Measurements from ENCODE around the gene MMP2.

The MMP2 gene

DNA sequence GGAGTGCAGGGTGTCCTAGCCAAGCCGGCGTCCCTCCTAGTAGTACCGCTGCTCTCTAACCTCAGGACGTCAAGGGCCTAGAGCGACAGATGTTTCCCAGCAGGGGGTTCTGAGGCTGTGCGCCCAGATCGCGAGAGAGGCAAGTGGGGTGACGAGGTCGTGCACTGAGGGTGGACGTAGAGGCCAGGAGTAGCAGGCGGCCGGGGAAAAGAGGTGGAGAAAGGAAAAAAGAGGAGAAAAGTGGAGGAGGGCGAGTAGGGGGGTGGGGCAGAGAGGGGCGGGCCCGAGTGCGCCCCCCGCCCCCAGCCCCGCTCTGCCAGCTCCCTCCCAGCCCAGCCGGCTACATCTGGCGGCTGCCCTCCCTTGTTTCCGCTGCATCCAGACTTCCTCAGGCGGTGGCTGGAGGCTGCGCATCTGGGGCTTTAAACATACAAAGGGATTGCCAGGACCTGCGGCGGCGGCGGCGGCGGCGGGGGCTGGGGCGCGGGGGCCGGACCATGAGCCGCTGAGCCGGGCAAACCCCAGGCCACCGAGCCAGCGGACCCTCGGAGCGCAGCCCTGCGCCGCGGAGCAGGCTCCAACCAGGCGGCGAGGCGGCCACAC, at the start of gene MMP2:
TSS of gene MMP2 (plus strand) at position 372 of the 603 bp plus-strand sequence. CDS start 282 bp downstream, outside the sequence.
- H3K27ac Mint-ChIP-seq, result no peak within 1 kb of the TSS
- no peaks in the 10 kb centered on the region for H3K4me1 Mint-ChIP-seq
- H3K9me3 Mint-ChIP-seq, result no peaks in the 10 kb centered on the region
- H3K4me3 Mint-ChIP-seq, result no peak within 1 kb of the TSS
- peaks cover 25% of the 10 kb centered on the region for H3K27me3 Mint-ChIP-seq
- no peaks in the 10 kb centered on the region for H3K36me3 Mint-ChIP-seq

DNA sequence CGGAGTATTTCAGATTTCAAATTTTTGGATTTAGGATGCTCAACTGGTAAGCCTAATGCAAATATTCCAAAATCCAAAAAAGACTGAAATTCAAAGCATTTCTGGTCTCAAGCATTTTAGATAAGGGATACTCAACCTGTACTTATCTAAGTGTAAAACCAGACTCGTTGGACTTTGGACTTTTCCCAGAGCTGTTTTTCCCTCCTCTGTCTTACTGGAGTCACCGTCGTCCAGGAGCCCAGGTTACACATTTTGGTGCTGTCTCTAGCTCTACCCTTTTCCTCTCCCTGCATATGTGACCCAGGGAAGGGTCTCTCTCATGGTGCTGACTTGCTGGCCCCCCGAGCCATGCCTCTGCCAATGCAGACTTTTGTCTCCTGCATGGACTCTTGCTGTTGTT, 46.0 kb upstream of the MMP2 start:
- no peaks in the 10 kb centered on the region for H3K9me3 Mint-ChIP-seq
- no peak overlapping the region for H3K4me3 Mint-ChIP-seq

DNA sequence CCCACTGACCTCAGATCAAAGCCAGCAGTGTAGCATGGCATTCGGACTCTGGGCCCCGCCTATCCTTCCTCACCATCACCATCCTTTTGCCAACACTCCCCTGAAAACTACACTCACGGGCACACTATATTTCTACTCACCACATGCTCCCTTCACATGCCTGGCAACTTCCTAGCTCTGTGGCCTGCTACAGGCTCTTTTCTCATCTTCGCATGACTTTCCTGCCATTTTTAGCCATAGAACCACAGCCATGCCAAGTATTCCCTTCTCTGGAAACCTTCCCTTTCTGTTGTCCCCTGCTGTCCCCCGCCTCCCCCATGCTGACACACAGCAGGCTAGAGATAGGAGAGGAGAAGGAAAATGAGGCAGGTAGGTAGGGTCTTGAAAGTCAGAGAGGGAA, 45.5 kb upstream of the MMP2 start:
- peaks cover 2% of the 10 kb centered on the region for H3K27me3 Mint-ChIP-seq
- H3K27ac Mint-ChIP-seq, result no peak overlapping the region
- H3K9me3 Mint-ChIP-seq, result no peaks in the 10 kb centered on the region
- H3K36me3 Mint-ChIP-seq, result no peaks in the 10 kb centered on the region
- no peak overlapping the region for H3K4me3 Mint-ChIP-seq
- H3K4me1 Mint-ChIP-seq, result no peaks in the 10 kb centered on the region

More for the DNA sequence above, 46.0 kb upstream of the MMP2 start:
- H3K27ac Mint-ChIP-seq, result no peak overlapping the region
- no peaks in the 10 kb centered on the region for H3K36me3 Mint-ChIP-seq
- H3K27me3 Mint-ChIP-seq, result peaks cover 2% of the 10 kb centered on the region
- H3K4me1 Mint-ChIP-seq, result no peaks in the 10 kb centered on the region

DNA sequence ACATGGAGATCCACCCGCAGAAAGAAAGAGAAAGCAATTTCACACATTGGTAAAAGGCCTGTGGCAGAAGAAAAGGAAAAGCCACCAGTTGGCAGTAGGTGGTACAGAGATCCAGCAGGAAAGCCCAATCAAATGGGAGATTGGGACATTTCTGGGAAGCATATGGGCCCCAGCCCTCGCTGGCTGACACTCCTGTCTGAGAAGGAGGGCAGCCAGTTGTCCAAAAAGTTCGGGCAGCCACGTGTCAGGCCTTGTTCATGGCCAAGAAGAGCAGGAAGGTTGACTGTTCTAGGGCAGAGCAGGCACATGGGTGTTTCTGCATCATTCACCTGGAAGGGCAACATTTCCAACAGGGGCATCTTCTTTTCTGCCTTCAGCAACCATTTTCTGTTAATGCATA, 45.0 kb upstream of the MMP2 start:
- H3K36me3 Mint-ChIP-seq, result no peaks in the 10 kb centered on the region
- peaks cover 2% of the 10 kb centered on the region for H3K27me3 Mint-ChIP-seq
- H3K4me3 Mint-ChIP-seq, result no peak overlapping the region
- no peaks in the 10 kb centered on the region for H3K9me3 Mint-ChIP-seq
- H3K4me1 Mint-ChIP-seq, result no peaks in the 10 kb centered on the region
- H3K27ac Mint-ChIP-seq, result no peak overlapping the region

DNA sequence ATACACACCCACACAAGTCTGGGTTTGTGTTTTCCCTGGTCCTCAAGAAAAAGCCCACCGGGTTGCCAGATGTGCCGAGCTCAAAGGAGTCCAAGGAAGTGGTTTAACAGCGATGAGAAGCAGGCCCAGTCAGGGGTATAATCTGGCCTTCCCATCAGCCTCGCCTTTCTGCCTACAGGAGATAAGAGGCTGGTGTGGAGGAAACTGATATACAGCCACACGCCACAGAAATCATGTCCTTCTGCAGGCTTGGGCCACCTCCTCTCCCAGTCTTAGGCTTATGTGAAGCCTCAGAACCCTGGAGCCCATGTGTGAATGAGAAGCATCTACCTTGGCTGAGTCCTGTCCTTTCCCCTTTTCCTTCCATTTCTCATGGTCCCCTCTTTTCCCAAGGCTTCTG, 43.6 kb upstream of the MMP2 start:
- no peak overlapping the region for H3K4me3 Mint-ChIP-seq
- no peaks in the 10 kb centered on the region for H3K36me3 Mint-ChIP-seq
- no peaks in the 10 kb centered on the region for H3K9me3 Mint-ChIP-seq
- H3K27ac Mint-ChIP-seq, result no peak overlapping the region
- peaks cover 2% of the 10 kb centered on the region for H3K27me3 Mint-ChIP-seq
- no peaks in the 10 kb centered on the region for H3K4me1 Mint-ChIP-seq

DNA sequence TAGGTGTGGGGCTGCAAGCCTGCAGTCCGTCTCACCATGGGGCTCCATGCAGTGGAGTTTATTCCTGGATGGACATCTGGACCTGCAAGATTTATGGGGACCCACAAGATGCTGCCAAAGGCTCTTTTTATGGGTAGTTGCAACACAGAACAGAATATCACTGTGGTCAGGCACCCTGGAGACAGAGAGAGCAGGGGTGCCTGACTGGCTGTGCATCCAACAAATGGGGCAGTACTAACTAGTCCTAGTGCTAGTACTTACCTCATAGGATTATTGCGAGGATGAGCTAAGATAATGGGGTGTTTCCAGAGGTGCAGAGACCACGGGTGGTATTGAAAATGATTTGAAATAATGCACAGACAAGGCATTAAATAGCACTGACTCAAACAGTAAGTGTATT, 42.4 kb upstream of the MMP2 start:
- Mint-ChIP-seq H3K27ac (no peak overlapping the region), H3K9me3 (no peaks in the 10 kb centered on the region), H3K4me1 (no peaks in the 10 kb centered on the region), H3K36me3 (no peaks in the 10 kb centered on the region), H3K27me3 (peaks cover 2% of the 10 kb centered on the region), H3K4me3 (no peak overlapping the region)

DNA sequence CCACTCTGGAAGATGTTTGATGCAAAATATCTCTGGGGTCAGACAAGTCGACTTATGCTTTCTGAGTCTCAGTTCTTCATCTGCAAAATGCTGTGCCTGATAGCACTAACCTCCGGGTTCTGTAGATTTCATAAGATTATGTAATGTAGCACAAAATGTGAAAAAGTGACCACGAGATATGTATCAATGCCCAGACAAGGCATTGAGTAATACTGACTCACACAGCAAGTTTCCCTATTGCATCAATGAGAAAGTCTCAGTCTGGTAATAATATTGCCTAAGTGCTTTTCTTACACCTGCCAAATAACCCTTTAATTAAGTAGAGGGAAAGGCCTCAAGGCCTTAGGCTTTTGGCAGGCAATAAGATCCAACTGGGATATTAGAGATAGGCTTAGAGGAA, 41.4 kb upstream of the MMP2 start:
- H3K9me3 Mint-ChIP-seq, result no peaks in the 10 kb centered on the region
- H3K36me3 Mint-ChIP-seq, result no peaks in the 10 kb centered on the region
- H3K4me1 Mint-ChIP-seq, result no peaks in the 10 kb centered on the region
- no peak overlapping the region for H3K4me3 Mint-ChIP-seq
- H3K27me3 Mint-ChIP-seq, result peaks cover 2% of the 10 kb centered on the region
- no peak overlapping the region for H3K27ac Mint-ChIP-seq

DNA sequence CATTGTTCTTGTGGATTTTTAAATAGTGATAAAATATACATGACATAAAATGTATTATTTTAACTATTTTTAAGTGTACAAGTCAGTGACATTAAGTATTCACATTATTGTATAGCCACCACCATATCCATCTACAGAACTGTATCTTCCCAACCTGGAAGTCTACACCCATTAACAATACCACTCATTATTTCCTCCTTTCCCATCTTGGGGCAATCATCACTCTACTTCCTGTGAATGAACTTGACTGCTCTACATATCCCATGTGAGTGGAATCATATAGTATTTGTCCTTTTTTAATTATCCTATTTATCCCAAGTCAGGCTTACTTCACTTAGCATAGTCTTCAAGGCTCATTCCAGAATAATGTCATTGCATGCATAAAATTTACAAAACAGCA, 40.7 kb upstream of the MMP2 start:
- Mint-ChIP-seq H3K36me3 (no peaks in the 10 kb centered on the region), H3K27ac (no peak overlapping the region), H3K4me3 (no peak overlapping the region), H3K4me1 (no peaks in the 10 kb centered on the region), H3K27me3 (peaks cover 2% of the 10 kb centered on the region), H3K9me3 (no peaks in the 10 kb centered on the region)

DNA sequence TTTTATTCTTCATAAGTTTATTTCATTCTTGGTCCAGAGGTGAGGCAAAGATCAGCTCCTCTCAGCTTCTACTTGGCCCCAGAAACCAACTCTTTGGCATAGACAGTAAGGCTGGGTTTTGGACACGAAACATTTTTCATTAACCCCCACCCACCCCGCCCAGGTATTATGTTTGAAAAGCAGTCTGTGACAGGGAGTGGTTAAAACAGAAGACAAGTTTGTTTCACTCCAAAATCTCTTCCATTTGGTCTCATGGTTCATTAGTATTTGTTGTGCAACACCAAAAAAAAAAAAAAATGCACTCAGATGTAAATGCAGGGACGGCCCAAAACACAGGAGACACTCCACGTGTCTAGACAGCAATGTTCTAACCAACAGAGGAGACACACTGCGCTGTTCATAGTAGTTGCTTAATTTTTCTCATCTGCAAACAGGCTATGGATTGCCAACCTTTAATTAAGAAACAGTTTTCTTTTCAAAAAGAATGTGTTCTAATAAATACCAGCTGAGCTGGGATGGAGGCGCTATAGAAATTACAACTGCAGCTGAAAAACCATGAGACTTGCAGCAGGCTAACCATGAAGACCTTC, 39.8 kb upstream of the MMP2 start:
- Mint-ChIP-seq H3K4me1 (no peaks in the 10 kb centered on the region), H3K27me3 (peaks cover 2% of the 10 kb centered on the region)

DNA sequence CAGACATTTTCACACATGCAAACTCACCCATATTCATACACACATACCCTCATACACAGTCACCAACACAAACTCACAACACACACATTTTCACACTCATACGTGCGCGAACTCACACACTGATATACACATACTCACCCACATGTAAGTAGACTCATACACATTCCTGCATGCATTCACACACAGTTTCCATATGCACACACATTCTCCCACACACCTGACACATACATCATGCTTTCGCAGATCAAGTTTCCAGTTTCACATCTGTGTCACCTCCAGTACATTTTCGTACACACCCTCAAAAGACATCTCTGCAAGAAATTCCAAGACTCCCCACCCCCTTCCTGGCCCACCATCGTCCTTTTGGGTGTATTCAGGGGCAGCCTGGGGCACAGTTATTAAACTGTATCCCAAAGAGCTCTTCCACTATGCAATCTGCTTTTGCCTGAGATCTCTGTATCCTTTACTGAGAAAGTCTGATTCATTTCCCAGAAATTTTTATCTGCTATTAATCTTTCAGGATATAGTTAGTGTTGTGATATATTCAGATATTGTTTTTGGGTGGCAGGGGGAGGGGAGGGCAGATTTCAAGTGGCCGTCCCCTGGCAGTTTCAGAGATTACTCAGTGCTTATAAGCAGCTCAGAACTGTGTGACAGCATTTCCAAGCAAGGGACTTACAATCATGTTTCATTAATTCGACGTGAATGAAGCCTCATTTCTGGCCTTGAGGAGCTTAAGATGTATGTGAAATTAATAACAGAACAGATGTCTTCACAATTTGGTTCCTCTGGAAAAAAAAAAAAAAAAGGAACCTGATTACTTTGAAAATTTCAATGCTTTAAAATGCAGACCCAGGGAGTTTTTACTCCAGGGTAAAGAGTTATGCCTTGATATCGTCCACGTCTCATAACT, 35.3 kb upstream of the MMP2 start:
- Mint-ChIP-seq H3K4me1 (no peaks in the 10 kb centered on the region), H3K36me3 (no peaks in the 10 kb centered on the region), H3K4me3 (no peak overlapping the region), H3K27ac (no peak overlapping the region), H3K27me3 (peaks cover 2% of the 10 kb centered on the region), H3K9me3 (no peaks in the 10 kb centered on the region)

More for the DNA sequence above, 39.8 kb upstream of the MMP2 start:
- no peaks in the 10 kb centered on the region for H3K9me3 Mint-ChIP-seq
- H3K4me3 Mint-ChIP-seq, result no peak overlapping the region
- no peaks in the 10 kb centered on the region for H3K36me3 Mint-ChIP-seq
- no peak overlapping the region for H3K27ac Mint-ChIP-seq

DNA sequence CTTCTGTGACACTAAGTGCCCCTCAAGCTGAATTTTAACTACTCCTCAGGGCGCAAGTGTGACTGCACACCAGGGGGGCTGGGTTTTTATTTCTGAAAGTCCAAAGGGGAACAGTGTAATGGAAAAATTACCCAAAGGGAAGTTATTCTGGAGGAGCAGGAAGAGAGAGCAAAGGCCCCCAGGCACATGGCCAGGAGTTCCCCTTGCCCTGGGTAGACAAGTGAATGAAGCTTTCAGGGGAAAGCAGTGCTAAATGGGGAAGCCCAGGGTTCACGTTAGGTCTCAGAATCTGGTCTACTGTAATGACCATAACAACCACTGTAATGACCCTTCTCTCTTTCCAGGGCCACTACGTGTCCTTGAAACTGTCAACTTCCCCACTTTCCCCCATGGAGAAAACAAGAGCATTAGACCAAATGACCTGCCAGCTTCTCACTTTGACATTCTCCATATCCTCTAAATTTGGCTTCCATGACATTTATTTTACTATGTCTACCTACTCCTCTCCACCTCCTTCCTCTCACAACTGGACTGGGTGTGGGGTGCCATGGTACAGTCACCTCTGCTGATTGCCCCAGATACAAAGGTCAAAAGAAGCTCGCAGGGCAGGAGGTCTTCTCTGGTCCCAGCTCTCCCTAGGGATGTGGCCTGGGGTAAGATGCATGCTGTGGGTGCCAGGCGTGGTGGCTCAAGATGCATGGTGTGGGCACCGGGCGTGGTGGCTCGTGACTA, 34.1 kb upstream of the MMP2 start:
- peaks cover 2% of the 10 kb centered on the region for H3K27me3 Mint-ChIP-seq
- no peaks in the 10 kb centered on the region for H3K36me3 Mint-ChIP-seq
- H3K4me1 Mint-ChIP-seq, result no peaks in the 10 kb centered on the region
- H3K27ac Mint-ChIP-seq, result no peak overlapping the region
- no peak overlapping the region for H3K4me3 Mint-ChIP-seq
- no peaks in the 10 kb centered on the region for H3K9me3 Mint-ChIP-seq

DNA sequence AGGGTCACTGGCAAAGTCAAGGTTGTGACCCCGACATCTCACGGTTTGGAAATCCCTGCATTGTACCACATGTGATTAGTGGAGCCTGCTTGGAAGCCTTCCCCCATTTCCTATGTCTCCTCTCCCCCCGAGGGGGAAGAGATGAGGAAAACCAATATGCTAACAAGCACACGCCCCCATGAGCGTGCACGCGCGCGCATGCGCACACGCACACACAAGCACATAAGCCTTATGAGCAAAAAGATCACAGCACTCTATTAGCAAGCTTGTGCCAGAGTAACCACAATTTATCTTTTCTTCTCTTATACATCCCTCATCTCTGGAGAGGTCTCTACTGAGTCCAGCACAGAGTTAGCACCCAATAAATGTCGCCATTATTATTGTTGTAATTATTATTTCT, 31.8 kb upstream of the MMP2 start:
- Mint-ChIP-seq H3K4me3 (no peak overlapping the region), H3K4me1 (no peaks in the 10 kb centered on the region), H3K27me3 (peaks cover 2% of the 10 kb centered on the region), H3K36me3 (no peaks in the 10 kb centered on the region), H3K9me3 (no peaks in the 10 kb centered on the region), H3K27ac (no peak overlapping the region)

DNA sequence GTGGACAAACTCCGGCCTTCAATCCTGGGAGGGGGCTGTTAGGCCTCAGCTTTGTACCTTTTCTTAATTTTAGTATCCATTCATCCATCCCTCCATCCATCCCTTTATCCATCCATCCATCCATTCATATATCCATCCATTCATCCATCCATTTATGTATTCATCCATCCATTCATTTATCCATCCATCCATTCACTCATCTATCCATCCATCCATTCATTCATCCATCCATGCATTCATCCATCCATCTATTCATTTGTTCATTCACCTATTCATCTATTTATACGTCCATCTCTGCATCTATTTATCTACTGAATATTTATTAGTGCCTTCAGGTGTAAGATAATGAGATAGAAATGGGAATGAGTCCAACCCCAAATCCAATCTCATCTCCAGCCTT, 26.0 kb upstream of the MMP2 start:
- Mint-ChIP-seq H3K27me3 (no peaks in the 10 kb centered on the region), H3K4me3 (no peak overlapping the region), H3K27ac (no peak overlapping the region), H3K36me3 (no peaks in the 10 kb centered on the region), H3K4me1 (no peaks in the 10 kb centered on the region), H3K9me3 (no peaks in the 10 kb centered on the region)

DNA sequence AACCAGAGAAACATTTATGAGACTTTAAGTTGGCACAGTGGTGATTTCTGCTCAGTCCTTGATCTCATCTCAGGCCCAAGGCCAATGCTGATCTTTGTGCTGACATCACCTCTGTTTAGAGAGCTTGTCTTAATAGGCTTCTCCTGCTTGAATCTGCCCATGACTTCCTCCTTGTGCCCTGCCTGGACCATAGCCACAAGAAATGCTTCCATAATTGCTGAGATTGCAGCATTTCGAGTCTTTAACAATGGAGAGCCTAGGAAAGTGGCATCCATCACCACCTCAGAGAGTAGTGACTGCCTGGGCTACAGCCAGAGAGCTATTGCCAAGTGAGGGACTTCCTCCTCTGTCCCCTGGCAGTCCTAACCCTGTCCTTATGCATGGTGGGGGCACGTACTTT, 25.1 kb upstream of the MMP2 start:
- Mint-ChIP-seq H3K36me3 (no peaks in the 10 kb centered on the region), H3K27me3 (no peaks in the 10 kb centered on the region), H3K4me3 (no peak overlapping the region), H3K27ac (no peak overlapping the region), H3K4me1 (no peaks in the 10 kb centered on the region), H3K9me3 (no peaks in the 10 kb centered on the region)

DNA sequence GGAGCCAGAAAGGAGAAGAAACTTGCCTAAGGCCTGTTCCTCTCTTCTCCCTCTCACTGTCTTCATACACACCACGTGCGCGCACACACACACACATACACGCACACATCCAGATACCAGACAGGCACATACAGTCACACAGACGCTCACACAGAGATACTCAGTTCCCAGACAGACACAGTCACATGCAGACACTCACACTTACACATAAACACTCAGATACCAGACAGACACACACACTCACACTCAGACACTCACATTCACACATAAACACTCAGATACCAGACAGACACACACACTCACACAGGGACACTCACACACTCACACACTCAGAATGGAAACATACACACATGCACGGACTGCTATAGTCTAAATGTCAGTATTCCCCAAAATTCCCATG, 24.1 kb upstream of the MMP2 start:
- H3K27me3 Mint-ChIP-seq, result no peaks in the 10 kb centered on the region
- H3K27ac Mint-ChIP-seq, result no peak overlapping the region
- no peaks in the 10 kb centered on the region for H3K36me3 Mint-ChIP-seq

DNA sequence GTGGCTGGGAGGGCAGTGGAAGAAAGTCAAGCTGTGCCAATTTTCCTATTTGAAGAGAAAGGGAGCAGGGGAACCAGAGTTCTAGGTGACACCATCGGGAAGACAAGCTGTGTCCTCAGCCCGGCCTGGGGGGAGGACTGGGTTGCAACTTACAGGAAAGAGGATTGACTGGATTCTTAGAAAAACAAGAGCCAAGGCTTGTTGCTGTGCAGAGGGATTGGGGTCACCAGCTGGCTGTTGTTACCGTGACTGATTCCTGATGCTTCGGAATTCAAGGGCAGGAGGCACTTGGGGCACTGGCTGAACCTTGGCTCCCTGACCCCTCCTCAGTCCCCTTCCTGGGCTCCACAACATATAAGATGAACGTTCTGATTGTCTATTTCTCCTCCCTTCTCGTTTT, 16.8 kb upstream of the MMP2 start:
- H3K9me3 Mint-ChIP-seq, result no peaks in the 10 kb centered on the region
- no peak overlapping the region for H3K27ac Mint-ChIP-seq
- H3K36me3 Mint-ChIP-seq, result no peaks in the 10 kb centered on the region
- no peaks in the 10 kb centered on the region for H3K4me1 Mint-ChIP-seq
- peaks cover 2% of the 10 kb centered on the region for H3K27me3 Mint-ChIP-seq
- no peak overlapping the region for H3K4me3 Mint-ChIP-seq

More for the DNA sequence above, 24.1 kb upstream of the MMP2 start:
- Mint-ChIP-seq H3K4me1 (no peaks in the 10 kb centered on the region), H3K9me3 (no peaks in the 10 kb centered on the region), H3K4me3 (no peak overlapping the region)
